GM12878 (cell line): ENCODE measurements around the gene SNHG17. TPM values are rescaled to one million over a fixed set of nuclear protein-coding genes. Genes with fewer than 3 reads are reported as not detected.

ENCODE experiments used
- ATAC-seq: fragments of 200-7000 bp; cut with Tn5 transposase; 3 replicates; pipeline ENCODE4 v1.9.1; 2020; ENCODE audit warnings: mild to moderate bottlenecking, moderate library complexity
- BruUV-seq: library from RNA; stranded (reverse); fragments of 400-500 nt; replicated peaks from 2 replicates; lab custom pipeline; 2021; lab: Mats Ljungman, UMichigan
- CTCF ChIA-PET: fragments of 300-600 bp; sonication (Branson Sonifier 250); formaldehyde crosslinking; extraction: SDS; loops from one replicate; lab custom pipeline; 2021; ENCODE audit warnings: inconsistent platforms; lab: Yijun Ruan, JAX
- POLR2A ChIA-PET: fragments of 350-600 bp; formaldehyde crosslinking; extraction: SDS; loops from one replicate; lab custom pipeline; 2021; ENCODE audit warnings: inconsistent platforms; lab: Charles Lee
- RAD21 ChIA-PET: fragments of 300-600 bp; sonication (Branson Sonifier 250); formaldehyde crosslinking; loops from one replicate; lab custom pipeline; 2023; ENCODE audit warnings: antibody characterized with exemption; ENCODE audit not compliant: unreplicated experiment; lab: Charles Lee
- SMC1A ChIA-PET: fragments of 300-600 bp; sonication (Branson Sonifier 250); formaldehyde crosslinking; loops from one replicate; lab custom pipeline; 2023; ENCODE audit not compliant: unreplicated experiment, uncharacterized antibody; lab: Charles Lee
- DNase-seq: peaks from one replicate; pipeline ENCODE4 v3.0.0-alpha.2; 2011; ENCODE audit warnings: low read depth, low spot score
- FAIRE-seq: peaks from 3 replicates; lab custom pipeline; 2011; peaks lifted over from hg19 to GRCh38; lab: Jason Lieb, UNC
- H2AFZ ChIP-seq: 2 replicates; pipeline ENCODE4 v1.6.0; 2011; ENCODE audit warnings: low read depth, low read length, control low read depth; ENCODE audit not compliant: control insufficient read depth
- H3K27ac ChIP-seq: 2 replicates; pipeline ENCODE4 v1.5.1; 2011; ENCODE audit warnings: control low read depth; ENCODE audit not compliant: control insufficient read depth, insufficient read depth
- H3K27me3 ChIP-seq, 2 experiments: replicated peaks in 1 of 2; 2 replicates each; pipeline versions ENCODE4 v1.6.0 to v1.6.1; 2011; ENCODE audit warnings: low read length in 1 of 2; ENCODE audit not compliant: control insufficient read depth in 2 of 2, insufficient read depth in 2 of 2
- H3K36me3 ChIP-seq, 2 experiments: 2 replicates each; pipeline ENCODE4 v1.5.1; 2011; ENCODE audit warnings: low read length in 1 of 2; ENCODE audit not compliant: control insufficient read depth in 2 of 2, insufficient read depth in 2 of 2
- H3K4me1 ChIP-seq: 2 replicates; pipeline ENCODE4 v1.6.1; 2011; ENCODE audit warnings: mild to moderate bottlenecking, low read length, moderate library complexity, mixed read lengths; ENCODE audit not compliant: control insufficient read depth, insufficient read depth
- H3K4me2 ChIP-seq: 2 replicates; pipeline ENCODE4 v1.6.0; 2011; ENCODE audit warnings: control low read depth; ENCODE audit not compliant: control insufficient read depth, insufficient read depth
- H3K4me3 ChIP-seq: fragments of 200-600 bp; sonication (generic); 2 replicates; pipeline ENCODE4 v1.5.1; 2016
- H3K79me2 ChIP-seq: 2 replicates; pipeline ENCODE4 v1.6.0; 2011; ENCODE audit warnings: low read length; ENCODE audit not compliant: control insufficient read depth, insufficient read depth
- H3K9ac ChIP-seq: 2 replicates; pipeline ENCODE4 v1.8.0; 2011; ENCODE audit warnings: low read length, control low read depth, mixed read lengths; ENCODE audit not compliant: control insufficient read depth, insufficient read depth
- H3K9me3 ChIP-seq: replicated peaks from 3 replicates; pipeline ENCODE4 v1.5.1; 2011; ENCODE audit warnings: mild to moderate bottlenecking, low read length; ENCODE audit not compliant: control insufficient read depth, insufficient read depth
- H4K20me1 ChIP-seq: 2 replicates; pipeline ENCODE4 v1.6.0; 2011; ENCODE audit not compliant: control insufficient read depth, insufficient read depth
- CBX3 ChIP-seq: fragments of 200-600 bp; sonication (generic); IDR thresholded peaks from 2 replicates; pipeline ENCODE4 v1.6.1; 2016; ENCODE audit warnings: low read depth, borderline replicate concordance
- CHD4 ChIP-seq: fragments of 200-600 bp; sonication (generic); IDR thresholded peaks from 2 replicates; pipeline ENCODE4 v1.6.1; 2016; ENCODE audit warnings: mild to moderate bottlenecking
- HCFC1 ChIP-seq: fragments of 150-350 bp; IDR thresholded peaks from 2 replicates; pipeline ENCODE4 v1.6.1; 2014; ENCODE audit warnings: low read length
- KDM1A ChIP-seq: fragments of 200-600 bp; sonication (generic); IDR thresholded peaks from 2 replicates; pipeline ENCODE4 v1.6.1; 2016; ENCODE audit warnings: borderline replicate concordance
- PML ChIP-seq: IDR thresholded peaks from 2 replicates; pipeline ENCODE4 v1.6.1; 2012; ENCODE audit warnings: low read length, inconsistent platforms
- RAD51 ChIP-seq: fragments of 450-650 bp; IDR thresholded peaks from 2 replicates; pipeline ENCODE4 v1.6.1; 2016; ENCODE audit warnings: moderate library complexity, mild to moderate bottlenecking, inconsistent platforms
- RUNX3 ChIP-seq: IDR thresholded peaks from 2 replicates; pipeline ENCODE4 v1.6.1; 2012; ENCODE audit warnings: low read length, inconsistent platforms
- SIX5 ChIP-seq: IDR thresholded peaks from 2 replicates; pipeline ENCODE4 v1.6.1; 2011; ENCODE audit warnings: mild to moderate bottlenecking, low read depth, low read length, moderate library complexity; ENCODE audit not compliant: severe bottlenecking
- SPI1 ChIP-seq: IDR thresholded peaks from 2 replicates; pipeline ENCODE4 v1.6.1; 2011; ENCODE audit warnings: low read depth, mild to moderate bottlenecking, low read length, moderate library complexity, borderline replicate concordance; ENCODE audit not compliant: insufficient read depth
- WRNIP1 ChIP-seq: IDR thresholded peaks from 2 replicates; pipeline ENCODE4 v1.6.1; 2011; ENCODE audit warnings: low read depth, low read length, improper control_type of control experiment, borderline replicate concordance
- whole genome bisulfite sequencing: methylation state at CpG from one replicate; pipeline ENCODE4 v1.1.6; 2016; ENCODE audit warnings: low lambda C conversion rate; ENCODE audit not compliant: insufficient replicate concordance, insufficient coverage; ENCODE audit errors: missing lambda C conversion rate; 5-methylcytosine and 5-hydroxymethylcytosine counted together
- in situ Hi-C: fragments of 300-500 bp; cut with MboI; formaldehyde crosslinking; loops from 9 replicates; pipeline ENCODE4 v1.14.3; 2018; ENCODE audit warnings: mixed read lengths
- intact Hi-C: fragments of 100-400 bp; cut with micrococcal nuclease; formaldehyde crosslinking; loops from one replicate; pipeline ENCODE4 v1.14.2; 2022; ENCODE audit not compliant: unreplicated experiment
- polyA plus RNA-seq, 11 experiments: library from polyadenylated mRNA; depleted of rRNA in 4 of 11; unstranded in 6 of 11; stranded (reverse) in 5 of 11; fragments of >200 nt; fragmentation: Nextera tagmentation in 4 of 11; fragmentation: Illumina TruSeq in 1 of 11; extraction: Ambion mirVana in 4 of 11; extraction: Trizol in 1 of 11; gene quantifications; 1 replicate in 1 of 11; 2 replicates in 10 of 11; pipeline versions ENCODE4 v1.2.1 to v1.2.3, GENCODE V29; 2011 to 2016; ENCODE audit warnings: inconsistent platforms in 2 of 11, missing spikeins in 2 of 11, low read depth in 1 of 11
- total RNA-seq, 4 experiments: library from RNA; depleted of rRNA in 3 of 4; stranded (reverse); fragments of >200 nt in 3 of 4; fragmentation: Illumina TruSeq in 1 of 4; extraction: Trizol in 1 of 4; gene quantifications; 2 replicates each; pipeline versions ENCODE4 v1.2.1 to v1.2.3, GENCODE V29; 2013 to 2021
- TF ChIP-seq, protein P1 (sequence below): IDR thresholded peaks from 2 replicates; pipeline ENCODE4 v1.6.1; 2011; ENCODE audit warnings: low read depth, low read length, improper control_type of control experiment, borderline replicate concordance
- TF ChIP-seq, protein P2 (sequence below): IDR thresholded peaks from 2 replicates; pipeline ENCODE4 v1.6.1; 2011; ENCODE audit warnings: borderline replicate concordance, low read depth, mild to moderate bottlenecking, moderate library complexity, mixed read lengths, low read length; ENCODE audit not compliant: insufficient read depth; ENCODE audit errors: extremely low read length
- TF ChIP-seq, protein P3 (sequence below): fragments of 450-650 bp; formaldehyde crosslinking; IDR thresholded peaks from 2 replicates; pipeline ENCODE4 v1.5.0; 2022; ENCODE audit warnings: mild to moderate bottlenecking, missing genetic modification characterization
- TF ChIP-seq, protein P4 (sequence below): fragments of 150-350 bp; IDR thresholded peaks from 2 replicates; pipeline ENCODE4 v1.6.1; 2014; ENCODE audit warnings: mild to moderate bottlenecking, low read depth, low read length
- TF ChIP-seq, protein P5 (sequence below): IDR thresholded peaks from 2 replicates; pipeline ENCODE4 v1.6.1; 2011; ENCODE audit warnings: low read depth, mild to moderate bottlenecking, low read length, moderate library complexity, borderline replicate concordance; ENCODE audit errors: extremely low read depth
- TF ChIP-seq, protein P6 (sequence below): fragments of 450-650 bp; IDR thresholded peaks from 2 replicates; pipeline ENCODE4 v1.6.1; 2016; ENCODE audit warnings: mild to moderate bottlenecking

SNHG17 gene
- total and polyA plus RNA-seq, 10 of the 15 experiments (the other 5 are each of a cell fraction or from before 2014, with no cell fraction given), result 20.8 to 63.0 (median 33.9) TPM

DNA sequence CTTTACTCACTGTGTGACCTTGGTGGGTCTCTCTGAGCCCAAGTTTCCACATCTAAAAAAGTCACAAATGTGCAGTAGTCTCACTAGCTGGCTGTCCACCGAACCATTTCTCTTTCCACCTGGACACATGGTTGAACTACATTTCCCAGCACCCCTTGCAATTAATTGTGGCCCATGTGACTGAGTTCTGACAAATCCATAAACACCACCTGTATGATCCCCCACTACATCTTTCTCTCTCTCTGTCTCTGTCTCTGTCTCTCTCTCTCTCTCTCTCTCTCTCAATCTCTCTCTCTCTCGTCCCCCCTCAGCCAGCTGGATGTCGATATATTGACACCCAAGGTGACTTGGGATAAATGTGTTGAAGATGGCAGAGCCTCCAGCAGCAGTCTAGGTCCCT is 42.8 kb downstream of the SNHG17 start:
- CTCF ChIA-PET, result interaction anchor here (2.2 kb wide), 1 partner anchor 16 kb away, joined by 7 read pairs; no protein-coding TSS in a partner anchor
- Histone ChIP-seq H3K4me2 (no peak overlapping the region), H3K36me3 (no peaks in the 10 kb centered on the region), H3K9ac (no peak overlapping the region)
- DNase-seq, result no peak
- no peak for TF ChIP-seq CHD4
- TF ChIP-seq WRNIP1, result no peak
- TF ChIP-seq HCFC1, result peak; percentile 50; the same call in 1 of the 2 replicates
- peak; percentile 61 for TF ChIP-seq RAD51
- TF ChIP-seq, protein P1, sequence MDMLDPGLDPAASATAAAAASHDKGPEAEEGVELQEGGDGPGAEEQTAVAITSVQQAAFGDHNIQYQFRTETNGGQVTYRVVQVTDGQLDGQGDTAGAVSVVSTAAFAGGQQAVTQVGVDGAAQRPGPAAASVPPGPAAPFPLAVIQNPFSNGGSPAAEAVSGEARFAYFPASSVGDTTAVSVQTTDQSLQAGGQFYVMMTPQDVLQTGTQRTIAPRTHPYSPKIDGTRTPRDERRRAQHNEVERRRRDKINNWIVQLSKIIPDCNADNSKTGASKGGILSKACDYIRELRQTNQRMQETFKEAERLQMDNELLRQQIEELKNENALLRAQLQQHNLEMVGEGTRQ, result peak; percentile 39; the same call in 1 of the 2 replicates
- TF ChIP-seq, protein P2, sequence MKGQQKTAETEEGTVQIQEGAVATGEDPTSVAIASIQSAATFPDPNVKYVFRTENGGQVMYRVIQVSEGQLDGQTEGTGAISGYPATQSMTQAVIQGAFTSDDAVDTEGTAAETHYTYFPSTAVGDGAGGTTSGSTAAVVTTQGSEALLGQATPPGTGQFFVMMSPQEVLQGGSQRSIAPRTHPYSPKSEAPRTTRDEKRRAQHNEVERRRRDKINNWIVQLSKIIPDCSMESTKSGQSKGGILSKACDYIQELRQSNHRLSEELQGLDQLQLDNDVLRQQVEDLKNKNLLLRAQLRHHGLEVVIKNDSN, result peak; percentile 64
- TF ChIP-seq, protein P3, sequence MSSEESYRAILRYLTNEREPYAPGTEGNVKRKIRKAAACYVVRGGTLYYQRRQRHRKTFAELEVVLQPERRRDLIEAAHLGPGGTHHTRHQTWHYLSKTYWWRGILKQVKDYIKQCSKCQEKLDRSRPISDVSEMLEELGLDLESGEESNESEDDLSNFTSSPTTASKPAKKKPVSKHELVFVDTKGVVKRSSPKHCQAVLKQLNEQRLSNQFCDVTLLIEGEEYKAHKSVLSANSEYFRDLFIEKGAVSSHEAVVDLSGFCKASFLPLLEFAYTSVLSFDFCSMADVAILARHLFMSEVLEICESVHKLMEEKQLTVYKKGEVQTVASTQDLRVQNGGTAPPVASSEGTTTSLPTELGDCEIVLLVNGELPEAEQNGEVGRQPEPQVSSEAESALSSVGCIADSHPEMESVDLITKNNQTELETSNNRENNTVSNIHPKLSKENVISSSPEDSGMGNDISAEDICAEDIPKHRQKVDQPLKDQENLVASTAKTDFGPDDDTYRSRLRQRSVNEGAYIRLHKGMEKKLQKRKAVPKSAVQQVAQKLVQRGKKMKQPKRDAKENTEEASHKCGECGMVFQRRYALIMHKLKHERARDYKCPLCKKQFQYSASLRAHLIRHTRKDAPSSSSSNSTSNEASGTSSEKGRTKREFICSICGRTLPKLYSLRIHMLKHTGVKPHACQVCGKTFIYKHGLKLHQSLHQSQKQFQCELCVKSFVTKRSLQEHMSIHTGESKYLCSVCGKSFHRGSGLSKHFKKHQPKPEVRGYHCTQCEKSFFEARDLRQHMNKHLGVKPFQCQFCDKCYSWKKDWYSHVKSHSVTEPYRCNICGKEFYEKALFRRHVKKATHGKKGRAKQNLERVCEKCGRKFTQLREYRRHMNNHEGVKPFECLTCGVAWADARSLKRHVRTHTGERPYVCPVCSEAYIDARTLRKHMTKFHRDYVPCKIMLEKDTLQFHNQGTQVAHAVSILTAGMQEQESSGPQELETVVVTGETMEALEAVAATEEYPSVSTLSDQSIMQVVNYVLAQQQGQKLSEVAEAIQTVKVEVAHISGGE (CRISPR knock-in tag), result no peak
- TF ChIP-seq, protein P4, sequence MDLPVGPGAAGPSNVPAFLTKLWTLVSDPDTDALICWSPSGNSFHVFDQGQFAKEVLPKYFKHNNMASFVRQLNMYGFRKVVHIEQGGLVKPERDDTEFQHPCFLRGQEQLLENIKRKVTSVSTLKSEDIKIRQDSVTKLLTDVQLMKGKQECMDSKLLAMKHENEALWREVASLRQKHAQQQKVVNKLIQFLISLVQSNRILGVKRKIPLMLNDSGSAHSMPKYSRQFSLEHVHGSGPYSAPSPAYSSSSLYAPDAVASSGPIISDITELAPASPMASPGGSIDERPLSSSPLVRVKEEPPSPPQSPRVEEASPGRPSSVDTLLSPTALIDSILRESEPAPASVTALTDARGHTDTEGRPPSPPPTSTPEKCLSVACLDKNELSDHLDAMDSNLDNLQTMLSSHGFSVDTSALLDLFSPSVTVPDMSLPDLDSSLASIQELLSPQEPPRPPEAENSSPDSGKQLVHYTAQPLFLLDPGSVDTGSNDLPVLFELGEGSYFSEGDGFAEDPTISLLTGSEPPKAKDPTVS, result no peak
- TF ChIP-seq SIX5, result peak; percentile 67
- no peak for TF ChIP-seq SPI1
- TF ChIP-seq, protein P5, sequence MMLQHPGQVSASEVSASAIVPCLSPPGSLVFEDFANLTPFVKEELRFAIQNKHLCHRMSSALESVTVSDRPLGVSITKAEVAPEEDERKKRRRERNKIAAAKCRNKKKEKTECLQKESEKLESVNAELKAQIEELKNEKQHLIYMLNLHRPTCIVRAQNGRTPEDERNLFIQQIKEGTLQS, result peak; percentile 76; the same call in 1 of the 2 replicates
- TF ChIP-seq, protein P6, sequence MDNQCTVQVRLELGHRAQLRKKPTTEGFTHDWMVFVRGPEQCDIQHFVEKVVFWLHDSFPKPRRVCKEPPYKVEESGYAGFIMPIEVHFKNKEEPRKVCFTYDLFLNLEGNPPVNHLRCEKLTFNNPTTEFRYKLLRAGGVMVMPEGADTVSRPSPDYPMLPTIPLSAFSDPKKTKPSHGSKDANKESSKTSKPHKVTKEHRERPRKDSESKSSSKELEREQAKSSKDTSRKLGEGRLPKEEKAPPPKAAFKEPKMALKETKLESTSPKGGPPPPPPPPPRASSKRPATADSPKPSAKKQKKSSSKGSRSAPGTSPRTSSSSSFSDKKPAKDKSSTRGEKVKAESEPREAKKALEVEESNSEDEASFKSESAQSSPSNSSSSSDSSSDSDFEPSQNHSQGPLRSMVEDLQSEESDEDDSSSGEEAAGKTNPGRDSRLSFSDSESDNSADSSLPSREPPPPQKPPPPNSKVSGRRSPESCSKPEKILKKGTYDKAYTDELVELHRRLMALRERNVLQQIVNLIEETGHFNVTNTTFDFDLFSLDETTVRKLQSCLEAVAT, result no peak
- TF ChIP-seq CBX3, result no peak
- TF ChIP-seq PML, result no peak
- TF ChIP-seq KDM1A, result no peak
- no peak for TF ChIP-seq RUNX3
- TF ChIP-seq, all 136 proteins: peak for 6
- ChIA-PET POLR2A (no interaction called here), RAD21 (no interaction called here), SMC1A (no interaction called here)
- H2AFZ ChIP-seq, result no peak overlapping the region
- no peak overlapping the region for H3K4me3 ChIP-seq
- FAIRE-seq, result no peak
- no peaks in the 10 kb centered on the region for H4K20me1 ChIP-seq
- H3K27me3 ChIP-seq, result no peaks in the 10 kb centered on the region; a peak in 1 of 4 replicates
- H3K9me3 ChIP-seq, result no peaks in the 10 kb centered on the region
- BruUV-seq, result no TSS peak
- in situ Hi-C loops, result no loop called here
- H3K27ac ChIP-seq, result no peak overlapping the region
- peak; percentile 53; the same call in 1 of the 3 replicates for ATAC-seq
- 0% methylated on average over 3 of the region's 3 CpGs for WGBS
- H3K79me2 ChIP-seq, result no peaks in the 10 kb centered on the region
- intact Hi-C loops, result no loop called here
- no peaks in the 10 kb centered on the region for H3K4me1 ChIP-seq
